ENCODE data around the gene AHSP. TPM values are rescaled to one million over a fixed set of nuclear protein-coding genes. Genes with fewer than 3 reads are reported as not detected.

Gene AHSP
- total and polyA plus RNA-seq, 4 donors = 0.48 to 1,651 TPM; not detected in 2

GRCh38 chr16:31508706-31509195 lies 18.9 kb upstream of the AHSP start:
- no peak for DNase-seq (ENCODE audit: low spot score)
- TF ChIP-seq RXRA (IDR thresholded peaks at IDR 0.05) (peak in 1 of 2 donors; percentile 3), NR2F2 (IDR thresholded peaks at IDR 0.05) (no peak)
- Histone ChIP-seq H3K9me3 (ENCODE audit: control insufficient read depth in 4 of 4, low read length in 3 of 4) (no peaks in the 10 kb centered on the region), H3K4me1 (ENCODE audit: control insufficient read depth in 4 of 4, insufficient read depth in 4 of 4, low read length in 3 of 4) (peaks cover 7 to 49% (median 31%) of the 10 kb centered on the region in 4 donors), H3K9ac (ENCODE audit: low read depth in 1 of 2, low read length in 2 of 2) (peak overlapping the region; percentile 95 to 100), H3K36me3 (ENCODE audit: control insufficient read depth in 4 of 4, insufficient read depth in 3 of 4, low read depth in 1 of 4, low read length in 3 of 4) (peaks cover 0 to 3% (median 0%) of the 10 kb centered on the region in 4 donors), H3K27me3 (ENCODE audit: control insufficient read depth in 4 of 4, insufficient read depth in 4 of 4, low read length in 3 of 4) (no peaks in the 10 kb centered on the region), H3K4me3 (ENCODE audit: low read depth in 1 of 3, low read length in 3 of 3) (peak overlapping the region; percentile 89 to 97 (median 90)), H3K27ac (ENCODE audit: low read depth in 1 of 2, low read length in 2 of 2) (peak overlapping the region; percentile 74 to 88)
- 16% methylated on average over 6 of the region's 6 CpGs for WGBS

DNA sequence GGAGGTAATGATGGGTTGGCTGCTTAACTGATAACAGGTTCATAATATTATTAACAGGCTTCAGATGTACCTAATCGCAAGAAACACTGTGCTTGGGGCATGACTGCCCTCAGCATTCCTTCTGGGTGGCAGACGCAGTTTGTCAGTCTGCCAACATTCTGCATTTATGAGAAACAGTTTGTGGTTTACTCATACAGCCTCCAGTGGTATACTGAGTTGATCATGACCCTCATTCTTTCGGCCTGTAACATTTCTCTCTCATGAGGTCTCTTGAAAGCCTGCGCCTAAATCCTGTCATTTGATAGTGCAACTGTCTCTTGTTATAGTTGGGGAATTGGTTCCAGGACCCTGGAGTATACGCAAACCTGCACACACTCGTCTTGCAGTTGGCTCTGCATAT lies 14.6 kb upstream of the AHSP start:
- 59% methylated on average over 6 of the region's 6 CpGs for WGBS

More for the DNA sequence above, 14.6 kb upstream of the AHSP start:
- Histone ChIP-seq H3K9me3 (ENCODE audit: control insufficient read depth in 4 of 4, low read length in 3 of 4) (no peaks in the 10 kb centered on the region), H3K4me3 (ENCODE audit: low read depth in 1 of 3, low read length in 3 of 3) (no peak overlapping the region), H3K4me1 (ENCODE audit: control insufficient read depth in 4 of 4, insufficient read depth in 4 of 4, low read length in 3 of 4) (peaks cover 0 to 13% (median 4%) of the 10 kb centered on the region in 4 donors), H3K36me3 (ENCODE audit: control insufficient read depth in 4 of 4, insufficient read depth in 3 of 4, low read depth in 1 of 4, low read length in 3 of 4) (no peaks in the 10 kb centered on the region), H3K9ac (ENCODE audit: low read depth in 1 of 2, low read length in 2 of 2) (no peak overlapping the region), H3K27ac (ENCODE audit: low read depth in 1 of 2, low read length in 2 of 2) (no peak overlapping the region), H3K27me3 (ENCODE audit: control insufficient read depth in 4 of 4, insufficient read depth in 4 of 4, low read length in 3 of 4) (no peaks in the 10 kb centered on the region)
- DNase-seq (ENCODE audit: low spot score) = no peak
- TF ChIP-seq TAF1 (conservative IDR thresholded peaks at IDR 0.05) (no peak), HNF4A (conservative IDR thresholded peaks at IDR 0.05) (no peak), JUND (IDR thresholded peaks at IDR 0.05) (no peak), RAD21 (IDR thresholded peaks at IDR 0.05) (no peak), YY1 (IDR thresholded peaks at IDR 0.05) (no peak), FOXA2 (IDR thresholded peaks at IDR 0.05) (no peak), EGR1 (IDR thresholded peaks at IDR 0.05; ENCODE audit: low read depth in 2 of 2) (no peak), HNF4G (IDR thresholded peaks at IDR 0.05) (no peak), REST (IDR thresholded peaks at IDR 0.05) (no peak), RXRA (IDR thresholded peaks at IDR 0.05) (no peak), GABPA (IDR thresholded peaks at IDR 0.05 in 1 of 2, conservative IDR thresholded peaks at IDR 0.05 in 1 of 2) (no peak), NR2F2 (IDR thresholded peaks at IDR 0.05) (no peak), MAX (IDR thresholded peaks at IDR 0.05) (no peak), SP1 (IDR thresholded peaks at IDR 0.05) (no peak), CTCF (IDR thresholded peaks at IDR 0.05; ENCODE audit: low read depth, low read length, missing input control) (no peak), FOXA1 (IDR thresholded peaks at IDR 0.05) (no peak), ATF3 (IDR thresholded peaks at IDR 0.05) (no peak)
- TF ChIP-seq, protein P1, sequence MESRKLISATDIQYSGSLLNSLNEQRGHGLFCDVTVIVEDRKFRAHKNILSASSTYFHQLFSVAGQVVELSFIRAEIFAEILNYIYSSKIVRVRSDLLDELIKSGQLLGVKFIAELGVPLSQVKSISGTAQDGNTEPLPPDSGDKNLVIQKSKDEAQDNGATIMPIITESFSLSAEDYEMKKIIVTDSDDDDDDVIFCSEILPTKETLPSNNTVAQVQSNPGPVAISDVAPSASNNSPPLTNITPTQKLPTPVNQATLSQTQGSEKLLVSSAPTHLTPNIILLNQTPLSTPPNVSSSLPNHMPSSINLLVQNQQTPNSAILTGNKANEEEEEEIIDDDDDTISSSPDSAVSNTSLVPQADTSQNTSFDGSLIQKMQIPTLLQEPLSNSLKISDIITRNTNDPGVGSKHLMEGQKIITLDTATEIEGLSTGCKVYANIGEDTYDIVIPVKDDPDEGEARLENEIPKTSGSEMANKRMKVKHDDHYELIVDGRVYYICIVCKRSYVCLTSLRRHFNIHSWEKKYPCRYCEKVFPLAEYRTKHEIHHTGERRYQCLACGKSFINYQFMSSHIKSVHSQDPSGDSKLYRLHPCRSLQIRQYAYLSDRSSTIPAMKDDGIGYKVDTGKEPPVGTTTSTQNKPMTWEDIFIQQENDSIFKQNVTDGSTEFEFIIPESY (IDR thresholded peaks at IDR 0.05) = no peak
